Ishikawa (cell line): ENCODE data around the gene ARHGAP26.

Experiments
- CEBPB ChIP-seq: IDR thresholded peaks from 2 replicates; pipeline ENCODE4 v1.6.1; 2012
- CREB1 ChIP-seq: IDR thresholded peaks from 2 replicates; pipeline ENCODE4 v1.6.1; 2012; ENCODE audit warnings: low read depth
- EGR1 ChIP-seq: IDR thresholded peaks from 2 replicates; pipeline ENCODE4 v1.6.1; 2012
- EP300 ChIP-seq: IDR thresholded peaks from 2 replicates; pipeline ENCODE4 v1.6.1; 2012; ENCODE audit warnings: borderline replicate concordance
- FOXM1 ChIP-seq: IDR thresholded peaks from 2 replicates; pipeline ENCODE4 v1.6.1; 2012; ENCODE audit warnings: low read depth, borderline replicate concordance
- NFIC ChIP-seq: IDR thresholded peaks from 2 replicates; pipeline ENCODE4 v1.6.1; 2012
- RAD21 ChIP-seq: IDR thresholded peaks from 2 replicates; pipeline ENCODE4 v1.6.1; 2012; ENCODE audit warnings: low read depth
- TAF1 ChIP-seq: IDR thresholded peaks from 2 replicates; pipeline ENCODE4 v1.6.1; 2012; ENCODE audit warnings: low read depth, mild to moderate bottlenecking
- TCF12 ChIP-seq: IDR thresholded peaks from 2 replicates; pipeline ENCODE4 v1.6.1; 2012; ENCODE audit warnings: low read depth
- TEAD4 ChIP-seq: IDR thresholded peaks from 2 replicates; pipeline ENCODE4 v1.6.1; 2012
- YY1 ChIP-seq: IDR thresholded peaks from 2 replicates; pipeline ENCODE4 v1.6.1; 2012; ENCODE audit warnings: low read depth
- ZBTB7A ChIP-seq: IDR thresholded peaks from 2 replicates; pipeline ENCODE4 v1.6.1; 2012; ENCODE audit warnings: low read depth
- TF ChIP-seq, protein P1 (sequence below): IDR thresholded peaks from 2 replicates; pipeline ENCODE4 v1.6.1; 2012
- TF ChIP-seq, protein P2 (sequence below): IDR thresholded peaks from 2 replicates; pipeline ENCODE4 v1.6.1; 2012
- TF ChIP-seq, protein P3 (sequence below): IDR thresholded peaks from 2 replicates; pipeline ENCODE4 v1.6.1; 2012; ENCODE audit warnings: low read depth, mild to moderate bottlenecking

ARHGAP26 gene

DNA sequence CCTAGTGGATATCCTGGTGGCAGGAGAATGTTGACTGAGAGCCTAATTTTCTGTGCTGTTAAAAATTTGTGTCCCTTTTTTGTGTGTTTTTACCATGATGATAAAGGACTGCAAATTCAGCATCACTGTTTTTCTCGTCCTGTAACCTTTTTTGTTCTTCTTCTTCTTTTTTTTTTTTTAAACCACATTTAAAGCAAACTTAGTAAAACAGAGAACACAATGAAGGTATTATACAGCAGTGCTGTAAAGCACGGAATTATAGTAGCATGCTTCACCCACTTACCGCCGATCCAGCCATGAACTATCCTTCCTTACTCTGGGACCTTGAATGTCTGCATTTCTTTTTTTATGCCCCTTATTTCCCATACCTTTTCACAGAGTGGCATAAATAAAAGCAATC lies 280.0 kb downstream of the ARHGAP26 start:
- TF ChIP-seq, protein P1, sequence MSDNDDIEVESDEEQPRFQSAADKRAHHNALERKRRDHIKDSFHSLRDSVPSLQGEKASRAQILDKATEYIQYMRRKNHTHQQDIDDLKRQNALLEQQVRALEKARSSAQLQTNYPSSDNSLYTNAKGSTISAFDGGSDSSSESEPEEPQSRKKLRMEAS: no peak
- TF ChIP-seq YY1: no peak
- no peak for TF ChIP-seq TCF12
- TF ChIP-seq TEAD4: no peak
- TF ChIP-seq CREB1: no peak

DNA sequence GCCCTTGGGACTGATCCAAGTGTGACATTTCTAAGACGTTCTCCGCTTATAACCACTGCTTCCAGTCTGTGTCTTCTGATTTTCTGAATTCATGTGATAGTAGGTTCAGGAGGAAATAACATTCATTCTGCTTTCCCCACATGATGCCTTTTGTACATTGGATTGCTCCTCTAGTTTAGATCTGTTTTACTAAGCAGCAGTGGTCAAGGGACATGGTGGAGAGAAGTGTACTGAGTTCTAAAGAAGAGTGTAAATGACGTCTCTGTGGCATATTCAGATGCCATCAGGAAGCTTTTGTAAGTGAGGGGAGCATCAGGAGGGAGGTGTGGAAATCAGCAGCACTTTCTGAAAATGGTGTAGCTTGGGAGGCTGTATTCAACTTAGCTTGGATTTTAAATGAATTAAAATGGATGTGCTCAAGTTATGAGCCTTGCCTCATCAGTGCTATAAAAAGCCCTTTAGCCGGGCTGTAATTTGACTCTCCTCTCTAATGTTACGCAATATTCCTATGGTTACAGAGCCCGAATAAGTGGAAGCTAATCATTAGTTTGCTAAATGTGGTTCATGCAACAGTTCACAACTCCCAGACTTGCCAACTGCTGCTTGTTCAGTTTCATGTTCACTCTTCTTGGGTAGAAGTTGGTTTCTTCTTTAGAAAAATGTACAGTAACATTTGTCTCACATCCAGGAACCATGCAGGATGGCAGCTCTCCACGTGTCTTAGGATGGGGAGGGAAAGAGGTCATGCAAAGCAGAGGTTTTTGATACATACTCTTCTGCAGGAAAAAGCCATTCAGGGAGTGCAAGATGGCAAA lies 281.3 kb downstream of the ARHGAP26 start:
- TF ChIP-seq, protein P2, sequence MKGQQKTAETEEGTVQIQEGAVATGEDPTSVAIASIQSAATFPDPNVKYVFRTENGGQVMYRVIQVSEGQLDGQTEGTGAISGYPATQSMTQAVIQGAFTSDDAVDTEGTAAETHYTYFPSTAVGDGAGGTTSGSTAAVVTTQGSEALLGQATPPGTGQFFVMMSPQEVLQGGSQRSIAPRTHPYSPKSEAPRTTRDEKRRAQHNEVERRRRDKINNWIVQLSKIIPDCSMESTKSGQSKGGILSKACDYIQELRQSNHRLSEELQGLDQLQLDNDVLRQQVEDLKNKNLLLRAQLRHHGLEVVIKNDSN: no peak
- TF ChIP-seq, protein P3, sequence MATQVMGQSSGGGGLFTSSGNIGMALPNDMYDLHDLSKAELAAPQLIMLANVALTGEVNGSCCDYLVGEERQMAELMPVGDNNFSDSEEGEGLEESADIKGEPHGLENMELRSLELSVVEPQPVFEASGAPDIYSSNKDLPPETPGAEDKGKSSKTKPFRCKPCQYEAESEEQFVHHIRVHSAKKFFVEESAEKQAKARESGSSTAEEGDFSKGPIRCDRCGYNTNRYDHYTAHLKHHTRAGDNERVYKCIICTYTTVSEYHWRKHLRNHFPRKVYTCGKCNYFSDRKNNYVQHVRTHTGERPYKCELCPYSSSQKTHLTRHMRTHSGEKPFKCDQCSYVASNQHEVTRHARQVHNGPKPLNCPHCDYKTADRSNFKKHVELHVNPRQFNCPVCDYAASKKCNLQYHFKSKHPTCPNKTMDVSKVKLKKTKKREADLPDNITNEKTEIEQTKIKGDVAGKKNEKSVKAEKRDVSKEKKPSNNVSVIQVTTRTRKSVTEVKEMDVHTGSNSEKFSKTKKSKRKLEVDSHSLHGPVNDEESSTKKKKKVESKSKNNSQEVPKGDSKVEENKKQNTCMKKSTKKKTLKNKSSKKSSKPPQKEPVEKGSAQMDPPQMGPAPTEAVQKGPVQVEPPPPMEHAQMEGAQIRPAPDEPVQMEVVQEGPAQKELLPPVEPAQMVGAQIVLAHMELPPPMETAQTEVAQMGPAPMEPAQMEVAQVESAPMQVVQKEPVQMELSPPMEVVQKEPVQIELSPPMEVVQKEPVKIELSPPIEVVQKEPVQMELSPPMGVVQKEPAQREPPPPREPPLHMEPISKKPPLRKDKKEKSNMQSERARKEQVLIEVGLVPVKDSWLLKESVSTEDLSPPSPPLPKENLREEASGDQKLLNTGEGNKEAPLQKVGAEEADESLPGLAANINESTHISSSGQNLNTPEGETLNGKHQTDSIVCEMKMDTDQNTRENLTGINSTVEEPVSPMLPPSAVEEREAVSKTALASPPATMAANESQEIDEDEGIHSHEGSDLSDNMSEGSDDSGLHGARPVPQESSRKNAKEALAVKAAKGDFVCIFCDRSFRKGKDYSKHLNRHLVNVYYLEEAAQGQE: no peak
- no peak for TF ChIP-seq TEAD4
- TF ChIP-seq YY1: no peak
- no peak for TF ChIP-seq RAD21
- TF ChIP-seq CEBPB: peak; percentile 100

DNA sequence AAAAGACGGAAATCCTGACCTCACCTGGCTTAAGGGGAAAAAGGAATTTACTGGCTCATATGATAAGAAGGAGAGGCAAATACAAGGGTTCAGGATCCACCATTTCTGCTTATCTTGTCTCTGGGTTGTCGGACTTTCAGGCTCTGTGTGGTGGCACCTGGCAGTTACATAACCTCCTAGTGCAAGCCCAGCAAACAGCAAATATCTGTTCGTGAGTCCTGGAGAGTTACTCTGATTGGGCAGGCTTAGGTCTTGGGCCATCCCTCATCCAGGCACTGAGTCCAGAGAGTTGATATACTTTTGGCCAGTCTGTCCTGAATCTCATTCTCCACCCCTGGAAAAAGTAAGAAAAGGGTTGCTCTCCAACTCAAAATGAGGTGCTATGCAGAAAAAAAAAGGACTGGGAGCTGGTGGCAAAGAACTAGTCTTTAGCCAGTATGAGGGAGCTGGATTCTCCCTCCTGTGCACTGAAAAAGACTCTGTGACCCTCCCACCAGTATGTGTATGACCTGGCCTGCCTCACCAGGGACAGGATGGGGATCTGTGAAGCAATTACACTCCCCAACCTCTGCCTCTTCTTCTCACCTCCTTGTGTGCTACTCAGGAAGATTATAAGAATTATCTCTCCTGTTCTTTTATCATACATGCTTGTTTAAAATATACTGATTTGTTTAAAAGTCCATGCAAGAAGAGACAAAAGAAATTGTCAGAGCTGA lies 282.9 kb downstream of the ARHGAP26 start:
- TF ChIP-seq CREB1 (no peak), YY1 (no peak), RAD21 (no peak), EP300 (no peak), CEBPB (no peak), NFIC (no peak), EGR1 (no peak), TAF1 (no peak), TEAD4 (no peak), FOXM1 (no peak), ZBTB7A (no peak), TCF12 (no peak)
- TF ChIP-seq, protein P3: no peak
- TF ChIP-seq, protein P2: no peak
- TF ChIP-seq, protein P1: no peak

DNA sequence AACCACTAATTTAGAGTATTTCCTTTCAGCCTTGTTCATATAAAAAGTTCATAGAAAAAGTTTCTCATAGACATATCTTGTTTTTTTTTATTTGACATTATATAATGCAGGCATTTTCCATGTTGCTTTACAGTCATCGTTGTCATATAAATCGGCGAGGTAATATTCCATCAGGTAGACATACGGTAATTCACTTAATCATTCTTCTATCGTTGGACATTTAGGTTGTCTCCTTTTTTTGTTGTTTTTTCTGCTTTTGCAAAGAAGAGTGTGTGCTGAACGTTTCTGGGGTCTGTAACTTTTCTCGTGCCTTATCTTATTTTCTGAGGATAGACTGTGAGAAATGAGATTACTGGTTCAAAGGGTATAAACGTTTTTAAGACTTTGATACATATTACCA lies 283.6 kb downstream of the ARHGAP26 start:
- TF ChIP-seq CEBPB (no peak), FOXM1 (no peak), EGR1 (no peak), RAD21 (no peak), CREB1 (no peak), ZBTB7A (no peak), TEAD4 (no peak), TCF12 (no peak), EP300 (no peak), YY1 (no peak), TAF1 (no peak), NFIC (no peak)
- TF ChIP-seq, protein P1: no peak
- TF ChIP-seq, protein P2: no peak
- TF ChIP-seq, protein P3: no peak
